IMR-90 (cell line): ENCODE measurements around the gene CEACAM16.

Experiments used
- BHLHE40 ChIP-seq: fragments of 150-350 bp; IDR thresholded peaks from 2 replicates; pipeline ENCODE4 v1.6.1; 2016; ENCODE audit warnings: mild to moderate bottlenecking, low read depth, low read length
- CEBPB ChIP-seq: IDR thresholded peaks from 2 replicates; pipeline ENCODE4 v1.6.1; 2012; ENCODE audit warnings: low read depth, low read length, improper control_type of control experiment
- CTCF ChIP-seq: conservative IDR thresholded peaks from 2 replicates; pipeline ENCODE4 v1.5.1; 2012; ENCODE audit warnings: mild to moderate bottlenecking, low read depth, low read length, improper control_type of control experiment
- POLR2A ChIP-seq: IDR thresholded peaks from 2 replicates; pipeline ENCODE4 v1.6.1; 2012; ENCODE audit warnings: mild to moderate bottlenecking, low read depth, low read length
- USF2 ChIP-seq: fragments of 150-350 bp; IDR thresholded peaks from 2 replicates; pipeline ENCODE4 v1.6.1; 2017; ENCODE audit warnings: mild to moderate bottlenecking, antibody characterized with exemption, low read length, low read depth

GRCh38 chr19:44658069-44658733 lies 40.8 kb upstream of the CEACAM16 start:
- TF ChIP-seq CTCF (no peak), USF2 (no peak), BHLHE40 (no peak), CEBPB (no peak), POLR2A (no peak)
